Measurements from ENCODE around the gene DUSP18.
"Not testable (repeated sequence)": the region's sequence is repeated elsewhere in the genome, so short reads cannot be mapped to it uniquely, and the experiment has no call there.

DNA sequence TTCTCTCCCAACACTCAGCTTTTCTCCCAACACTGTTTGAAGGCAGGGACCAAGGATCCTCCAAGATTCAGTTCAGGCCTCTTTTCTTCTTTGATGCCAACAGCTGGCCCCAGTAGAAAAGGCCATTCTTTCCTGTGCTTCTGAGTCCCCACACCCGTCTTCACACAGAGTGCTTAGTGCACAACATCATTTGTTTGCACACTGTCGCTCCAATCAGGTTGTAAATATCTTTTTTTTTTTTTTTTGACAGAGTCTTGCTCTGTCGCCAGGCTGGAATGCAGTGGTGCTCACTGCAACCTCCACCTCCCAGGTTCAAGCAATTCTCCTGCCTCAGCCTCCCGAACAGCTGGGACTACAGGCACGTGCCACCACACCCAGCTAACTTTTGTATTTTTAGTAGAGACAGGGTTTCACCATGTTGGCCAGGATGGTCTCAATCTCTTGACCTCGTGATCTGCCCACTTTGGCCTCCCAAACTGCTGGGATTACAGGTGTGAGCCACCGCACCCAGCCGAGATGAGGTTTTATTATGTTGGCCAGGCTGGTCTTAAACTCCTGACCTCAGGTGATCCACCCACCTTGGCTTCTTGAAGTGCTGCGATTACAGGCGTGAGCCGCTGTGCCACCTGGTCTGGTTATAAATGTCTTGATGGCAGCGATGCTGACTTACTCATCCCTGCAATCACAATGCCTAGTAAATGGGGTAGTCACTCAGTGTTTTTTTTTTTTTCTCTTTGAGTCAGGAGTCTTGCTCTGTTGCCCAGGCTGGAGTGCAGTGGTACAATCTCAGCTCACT is 12.4 kb upstream of the DUSP18 start:
- TF ChIP-seq ISX (CRISPR knock-in tag; conservative IDR thresholded peaks at IDR 0.05); TBX2 (CRISPR knock-in tag; IDR thresholded peaks at IDR 0.05; ENCODE audit: borderline replicate concordance); THYN1 (CRISPR knock-in tag; IDR thresholded peaks at IDR 0.05; ENCODE audit: borderline replicate concordance, low read depth); PITX1 (CRISPR knock-in tag; IDR thresholded peaks at IDR 0.05); POLR2AphosphoS5 (IDR thresholded peaks at IDR 0.05; ENCODE audit: low read depth, low read length); TCF7L2 (IDR thresholded peaks at IDR 0.05; ENCODE audit: low read depth, low read length); FOSL2 (CRISPR knock-in tag; IDR thresholded peaks at IDR 0.05); SAFB2 (CRISPR knock-in tag; IDR thresholded peaks at IDR 0.05; ENCODE audit: borderline replicate concordance, low read depth): not testable (repeated sequence)
- TF ChIP-seq, protein P1, sequence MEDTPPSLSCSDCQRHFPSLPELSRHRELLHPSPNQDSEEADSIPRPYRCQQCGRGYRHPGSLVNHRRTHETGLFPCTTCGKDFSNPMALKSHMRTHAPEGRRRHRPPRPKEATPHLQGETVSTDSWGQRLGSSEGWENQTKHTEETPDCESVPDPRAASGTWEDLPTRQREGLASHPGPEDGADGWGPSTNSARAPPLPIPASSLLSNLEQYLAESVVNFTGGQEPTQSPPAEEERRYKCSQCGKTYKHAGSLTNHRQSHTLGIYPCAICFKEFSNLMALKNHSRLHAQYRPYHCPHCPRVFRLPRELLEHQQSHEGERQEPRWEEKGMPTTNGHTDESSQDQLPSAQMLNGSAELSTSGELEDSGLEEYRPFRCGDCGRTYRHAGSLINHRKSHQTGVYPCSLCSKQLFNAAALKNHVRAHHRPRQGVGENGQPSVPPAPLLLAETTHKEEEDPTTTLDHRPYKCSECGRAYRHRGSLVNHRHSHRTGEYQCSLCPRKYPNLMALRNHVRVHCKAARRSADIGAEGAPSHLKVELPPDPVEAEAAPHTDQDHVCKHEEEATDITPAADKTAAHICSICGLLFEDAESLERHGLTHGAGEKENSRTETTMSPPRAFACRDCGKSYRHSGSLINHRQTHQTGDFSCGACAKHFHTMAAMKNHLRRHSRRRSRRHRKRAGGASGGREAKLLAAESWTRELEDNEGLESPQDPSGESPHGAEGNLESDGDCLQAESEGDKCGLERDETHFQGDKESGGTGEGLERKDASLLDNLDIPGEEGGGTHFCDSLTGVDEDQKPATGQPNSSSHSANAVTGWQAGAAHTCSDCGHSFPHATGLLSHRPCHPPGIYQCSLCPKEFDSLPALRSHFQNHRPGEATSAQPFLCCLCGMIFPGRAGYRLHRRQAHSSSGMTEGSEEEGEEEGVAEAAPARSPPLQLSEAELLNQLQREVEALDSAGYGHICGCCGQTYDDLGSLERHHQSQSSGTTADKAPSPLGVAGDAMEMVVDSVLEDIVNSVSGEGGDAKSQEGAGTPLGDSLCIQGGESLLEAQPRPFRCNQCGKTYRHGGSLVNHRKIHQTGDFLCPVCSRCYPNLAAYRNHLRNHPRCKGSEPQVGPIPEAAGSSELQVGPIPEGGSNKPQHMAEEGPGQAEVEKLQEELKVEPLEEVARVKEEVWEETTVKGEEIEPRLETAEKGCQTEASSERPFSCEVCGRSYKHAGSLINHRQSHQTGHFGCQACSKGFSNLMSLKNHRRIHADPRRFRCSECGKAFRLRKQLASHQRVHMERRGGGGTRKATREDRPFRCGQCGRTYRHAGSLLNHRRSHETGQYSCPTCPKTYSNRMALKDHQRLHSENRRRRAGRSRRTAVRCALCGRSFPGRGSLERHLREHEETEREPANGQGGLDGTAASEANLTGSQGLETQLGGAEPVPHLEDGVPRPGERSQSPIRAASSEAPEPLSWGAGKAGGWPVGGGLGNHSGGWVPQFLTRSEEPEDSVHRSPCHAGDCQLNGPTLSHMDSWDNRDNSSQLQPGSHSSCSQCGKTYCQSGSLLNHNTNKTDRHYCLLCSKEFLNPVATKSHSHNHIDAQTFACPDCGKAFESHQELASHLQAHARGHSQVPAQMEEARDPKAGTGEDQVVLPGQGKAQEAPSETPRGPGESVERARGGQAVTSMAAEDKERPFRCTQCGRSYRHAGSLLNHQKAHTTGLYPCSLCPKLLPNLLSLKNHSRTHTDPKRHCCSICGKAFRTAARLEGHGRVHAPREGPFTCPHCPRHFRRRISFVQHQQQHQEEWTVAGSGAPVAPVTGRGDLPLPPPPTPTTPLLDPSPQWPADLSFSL (CRISPR knock-in tag; IDR thresholded peaks at IDR 0.05): not testable (repeated sequence)
- TF ChIP-seq, protein P2, sequence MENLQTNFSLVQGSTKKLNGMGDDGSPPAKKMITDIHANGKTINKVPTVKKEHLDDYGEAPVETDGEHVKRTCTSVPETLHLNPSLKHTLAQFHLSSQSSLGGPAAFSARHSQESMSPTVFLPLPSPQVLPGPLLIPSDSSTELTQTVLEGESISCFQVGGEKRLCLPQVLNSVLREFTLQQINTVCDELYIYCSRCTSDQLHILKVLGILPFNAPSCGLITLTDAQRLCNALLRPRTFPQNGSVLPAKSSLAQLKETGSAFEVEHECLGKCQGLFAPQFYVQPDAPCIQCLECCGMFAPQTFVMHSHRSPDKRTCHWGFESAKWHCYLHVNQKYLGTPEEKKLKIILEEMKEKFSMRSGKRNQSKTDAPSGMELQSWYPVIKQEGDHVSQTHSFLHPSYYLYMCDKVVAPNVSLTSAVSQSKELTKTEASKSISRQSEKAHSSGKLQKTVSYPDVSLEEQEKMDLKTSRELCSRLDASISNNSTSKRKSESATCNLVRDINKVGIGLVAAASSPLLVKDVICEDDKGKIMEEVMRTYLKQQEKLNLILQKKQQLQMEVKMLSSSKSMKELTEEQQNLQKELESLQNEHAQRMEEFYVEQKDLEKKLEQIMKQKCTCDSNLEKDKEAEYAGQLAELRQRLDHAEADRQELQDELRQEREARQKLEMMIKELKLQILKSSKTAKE (CRISPR knock-in tag; IDR thresholded peaks at IDR 0.05; ENCODE audit: borderline replicate concordance): not testable (repeated sequence)
